GM12875 (cell line): ENCODE measurements around the gene HK1.
A peak's percentile ranks its signal among the peaks of the same experiment; 100 is the strongest.

Experiments
- H3K4me3 ChIP-seq: one replicate; pipeline ENCODE4 v1.5.1; 2011; ENCODE audit warnings: low read depth, low read length, control low read depth
- TF ChIP-seq, protein P1 (sequence below): IDR thresholded peaks from 2 replicates; pipeline ENCODE4 v1.5.1; 2011; ENCODE audit warnings: low read depth, mild to moderate bottlenecking, control low read depth, inconsistent platforms, low read length, moderate library complexity, borderline replicate concordance; ENCODE audit not compliant: insufficient read depth

The HK1 gene

DNA sequence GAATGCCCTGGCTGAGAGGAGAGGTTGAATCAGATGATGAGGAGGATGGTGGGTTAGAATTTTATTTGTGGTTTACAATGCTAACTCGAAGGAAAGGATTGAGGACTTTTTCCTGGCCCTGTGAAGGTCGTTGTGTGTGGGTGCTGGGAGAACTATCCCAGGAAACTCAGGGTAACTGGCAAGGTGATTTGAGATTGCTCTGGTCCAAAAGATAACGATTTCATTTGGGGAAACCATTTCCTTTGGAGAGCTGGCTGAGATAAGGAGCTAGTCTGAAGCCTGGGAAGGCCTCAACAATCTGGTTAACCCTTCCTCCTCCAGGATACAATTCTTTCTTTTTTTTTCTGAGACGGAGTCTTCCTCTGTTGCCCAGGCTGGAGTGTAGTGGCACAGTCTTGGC, 33.0 kb downstream of the HK1 start:
- H3K4me3 ChIP-seq: no peak overlapping the region
- TF ChIP-seq, protein P1, sequence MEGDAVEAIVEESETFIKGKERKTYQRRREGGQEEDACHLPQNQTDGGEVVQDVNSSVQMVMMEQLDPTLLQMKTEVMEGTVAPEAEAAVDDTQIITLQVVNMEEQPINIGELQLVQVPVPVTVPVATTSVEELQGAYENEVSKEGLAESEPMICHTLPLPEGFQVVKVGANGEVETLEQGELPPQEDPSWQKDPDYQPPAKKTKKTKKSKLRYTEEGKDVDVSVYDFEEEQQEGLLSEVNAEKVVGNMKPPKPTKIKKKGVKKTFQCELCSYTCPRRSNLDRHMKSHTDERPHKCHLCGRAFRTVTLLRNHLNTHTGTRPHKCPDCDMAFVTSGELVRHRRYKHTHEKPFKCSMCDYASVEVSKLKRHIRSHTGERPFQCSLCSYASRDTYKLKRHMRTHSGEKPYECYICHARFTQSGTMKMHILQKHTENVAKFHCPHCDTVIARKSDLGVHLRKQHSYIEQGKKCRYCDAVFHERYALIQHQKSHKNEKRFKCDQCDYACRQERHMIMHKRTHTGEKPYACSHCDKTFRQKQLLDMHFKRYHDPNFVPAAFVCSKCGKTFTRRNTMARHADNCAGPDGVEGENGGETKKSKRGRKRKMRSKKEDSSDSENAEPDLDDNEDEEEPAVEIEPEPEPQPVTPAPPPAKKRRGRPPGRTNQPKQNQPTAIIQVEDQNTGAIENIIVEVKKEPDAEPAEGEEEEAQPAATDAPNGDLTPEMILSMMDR: no peak

DNA sequence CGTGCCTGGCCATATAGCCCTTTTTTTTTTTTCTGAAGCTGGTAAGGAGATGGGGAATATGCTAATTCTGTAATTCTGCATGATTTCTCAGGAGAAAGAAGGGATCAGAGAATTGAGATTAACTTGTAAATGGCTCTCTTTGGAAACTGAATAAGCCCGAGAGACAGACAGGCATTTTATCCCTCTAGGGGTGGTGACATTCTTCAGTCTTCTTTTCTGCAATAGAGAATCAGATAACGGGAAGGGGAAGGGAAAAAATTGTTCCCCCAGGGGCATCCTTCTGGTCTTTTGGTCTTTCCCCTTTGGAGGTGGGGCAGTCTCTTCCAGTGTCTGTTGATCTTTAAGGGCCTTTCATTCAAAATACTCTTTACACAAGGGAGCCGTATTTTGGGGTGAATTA, 34.2 kb downstream of the HK1 start:
- no peak overlapping the region for H3K4me3 ChIP-seq
- TF ChIP-seq, protein P1: no peak

- H3K4me3 ChIP-seq: no peak overlapping the region
- TF ChIP-seq, protein P1: no peak
These were observed 36.8 kb downstream of the HK1 start for GRCh38 chr10:69315100-69315542.

DNA sequence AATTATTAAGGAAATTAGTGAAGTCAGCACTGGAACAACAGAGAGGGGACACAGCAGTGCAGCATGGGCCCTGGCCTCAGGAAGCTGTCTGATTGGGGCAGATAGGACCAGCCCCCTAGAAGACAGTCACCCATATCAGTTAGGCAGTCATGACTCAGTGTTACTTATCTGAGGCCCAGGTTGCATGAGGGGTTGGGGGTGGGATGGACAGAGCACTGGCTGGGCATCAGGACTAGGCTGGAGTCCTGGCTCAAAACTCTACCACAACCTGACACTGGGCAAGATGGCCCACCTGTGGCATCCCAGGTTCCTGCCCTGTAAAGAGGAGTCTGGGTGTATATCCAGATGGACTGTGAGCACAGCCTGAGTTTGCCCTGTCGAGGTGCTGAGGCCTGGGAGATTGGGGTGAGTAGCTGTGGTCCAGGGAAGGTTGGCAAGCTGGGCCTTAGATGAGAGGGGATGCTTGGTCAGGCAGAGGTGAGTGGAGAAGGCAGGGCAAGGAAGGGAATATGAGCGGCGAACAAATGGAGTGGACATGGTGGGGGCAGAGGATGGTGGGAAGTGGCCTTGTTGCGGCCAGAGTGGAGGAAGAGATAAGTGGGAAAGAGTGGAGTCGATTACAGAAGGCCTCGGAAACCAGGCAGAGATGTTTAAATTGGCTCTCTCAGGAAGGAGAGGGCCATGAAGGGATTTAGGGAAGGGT, 37.5 kb downstream of the HK1 start:
- TF ChIP-seq, protein P1: no peak
- no peak overlapping the region for H3K4me3 ChIP-seq

- H3K4me3 ChIP-seq: no peak overlapping the region
- TF ChIP-seq, protein P1: no peak
These were observed 38.2 kb downstream of the HK1 start for GRCh38 chr10:69316313-69317059.

- TF ChIP-seq, protein P1: no peak
- no peak overlapping the region for H3K4me3 ChIP-seq
These were observed 38.9 kb downstream of the HK1 start for GRCh38 chr10:69317175-69317604.

- peak overlapping the region; percentile 81 for H3K4me3 ChIP-seq
- TF ChIP-seq, protein P1: no peak
These were observed 39.4 kb downstream of the HK1 start for GRCh38 chr10:69317626-69318105.
